Progenitor cell of endocrine pancreas (in vitro differentiated cells): Measurements from ENCODE around the gene TMEM163. TPM values are rescaled to one million over a fixed set of nuclear protein-coding genes. Genes with fewer than 3 reads are reported as not detected.

ENCODE experiments used
- DNase-seq: peaks from one replicate; pipeline ENCODE4 v3.0.0; 2021; ENCODE audit warnings: low spot score; ENCODE audit not compliant: unreplicated experiment
- H3K27ac Mint-ChIP-seq: 2 replicates; pipeline ENCODE4 v1.8.0; 2021; ENCODE audit warnings: mild to moderate bottlenecking, moderate library complexity, mixed read lengths
- H3K27me3 Mint-ChIP-seq: 2 replicates; pipeline ENCODE4 v1.8.0; 2021; ENCODE audit warnings: mixed read lengths
- H3K36me3 Mint-ChIP-seq: 2 replicates; pipeline ENCODE4 v1.8.0; 2022; ENCODE audit warnings: mixed read lengths; ENCODE audit not compliant: insufficient read depth
- H3K4me1 Mint-ChIP-seq: 2 replicates; pipeline ENCODE4 v1.8.0; 2021; ENCODE audit warnings: low read depth, mixed read lengths
- H3K4me3 Mint-ChIP-seq: 2 replicates; pipeline ENCODE4 v1.8.0; 2021; ENCODE audit warnings: low read depth, mild to moderate bottlenecking, moderate library complexity, mixed read lengths
- H3K9me3 Mint-ChIP-seq: 2 replicates; pipeline ENCODE4 v1.8.0; 2021; ENCODE audit warnings: low read depth, mixed read lengths
- total RNA-seq: library from RNA; stranded (reverse); gene quantifications from 2 replicates; pipeline ENCODE4 v1.2.1, GENCODE V29; 2021
- TF ChIP-seq, protein P1 (sequence below): fragments of 200-600 bp; sonication (generic); IDR thresholded peaks from one replicate; pipeline ENCODE4 v1.5.0; 2021; ENCODE audit warnings: antibody characterized with exemption, mild to moderate bottlenecking; ENCODE audit not compliant: unreplicated experiment

Gene TMEM163
- total RNA-seq, 1 donor from 2014 or later: 3.8 TPM

- TF ChIP-seq, protein P1, sequence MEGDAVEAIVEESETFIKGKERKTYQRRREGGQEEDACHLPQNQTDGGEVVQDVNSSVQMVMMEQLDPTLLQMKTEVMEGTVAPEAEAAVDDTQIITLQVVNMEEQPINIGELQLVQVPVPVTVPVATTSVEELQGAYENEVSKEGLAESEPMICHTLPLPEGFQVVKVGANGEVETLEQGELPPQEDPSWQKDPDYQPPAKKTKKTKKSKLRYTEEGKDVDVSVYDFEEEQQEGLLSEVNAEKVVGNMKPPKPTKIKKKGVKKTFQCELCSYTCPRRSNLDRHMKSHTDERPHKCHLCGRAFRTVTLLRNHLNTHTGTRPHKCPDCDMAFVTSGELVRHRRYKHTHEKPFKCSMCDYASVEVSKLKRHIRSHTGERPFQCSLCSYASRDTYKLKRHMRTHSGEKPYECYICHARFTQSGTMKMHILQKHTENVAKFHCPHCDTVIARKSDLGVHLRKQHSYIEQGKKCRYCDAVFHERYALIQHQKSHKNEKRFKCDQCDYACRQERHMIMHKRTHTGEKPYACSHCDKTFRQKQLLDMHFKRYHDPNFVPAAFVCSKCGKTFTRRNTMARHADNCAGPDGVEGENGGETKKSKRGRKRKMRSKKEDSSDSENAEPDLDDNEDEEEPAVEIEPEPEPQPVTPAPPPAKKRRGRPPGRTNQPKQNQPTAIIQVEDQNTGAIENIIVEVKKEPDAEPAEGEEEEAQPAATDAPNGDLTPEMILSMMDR: no peak
Measured at GRCh38 chr2:134448650-134449049, 270.1 kb downstream of the TMEM163 start.

GRCh38 chr2:134447669-134448068 lies 271.1 kb downstream of the TMEM163 start:
- Mint-ChIP-seq H3K36me3 (peaks cover 19% of the 10 kb centered on the region), H3K4me3 (no peak overlapping the region), H3K9me3 (no peaks in the 10 kb centered on the region), H3K27me3 (no peaks in the 10 kb centered on the region), H3K27ac (no peak overlapping the region), H3K4me1 (peaks cover 49% of the 10 kb centered on the region)
- no peak for DNase-seq
- TF ChIP-seq, protein P1: no peak

More at GRCh38 chr2:134448650-134449049, 270.1 kb downstream of the TMEM163 start:
- H3K4me3 Mint-ChIP-seq: peak overlapping the region; percentile 24
- H3K36me3 Mint-ChIP-seq: peaks cover 19% of the 10 kb centered on the region
- no peaks in the 10 kb centered on the region for H3K9me3 Mint-ChIP-seq
- peaks cover 49% of the 10 kb centered on the region for H3K4me1 Mint-ChIP-seq
- no peaks in the 10 kb centered on the region for H3K27me3 Mint-ChIP-seq
- DNase-seq: no peak
- H3K27ac Mint-ChIP-seq: peak overlapping the region; percentile 90

DNA sequence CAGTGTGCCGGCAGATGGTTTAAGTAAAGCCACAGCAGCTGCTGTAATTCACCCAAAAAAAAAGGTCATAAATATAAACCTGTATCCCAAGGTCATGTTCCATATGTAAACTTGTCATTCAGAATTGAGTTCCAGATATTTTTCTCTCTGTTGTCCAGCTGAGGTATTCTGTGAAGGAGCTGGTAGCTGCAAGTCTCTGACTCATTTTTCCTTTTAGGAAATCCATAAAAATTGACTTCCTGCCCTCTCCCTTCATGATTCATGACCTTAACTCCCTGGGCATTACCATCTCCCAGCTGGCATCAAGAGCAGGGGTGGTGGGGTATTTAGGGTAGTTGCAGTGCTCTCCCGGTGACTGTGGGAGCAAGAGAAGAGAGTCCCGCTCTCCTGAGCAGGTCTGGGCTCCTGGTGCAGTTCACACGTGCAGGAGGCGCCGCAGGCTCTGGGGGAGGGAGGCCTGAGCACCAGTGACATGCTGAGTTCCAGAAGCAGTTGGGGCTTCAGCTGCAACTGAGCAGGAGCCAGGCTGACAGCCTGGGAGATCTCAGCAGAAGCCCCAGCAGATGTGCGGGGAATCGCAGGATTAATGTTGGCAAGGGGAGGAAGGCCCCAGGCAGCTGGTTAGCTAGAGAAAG lies 272.3 kb downstream of the TMEM163 start:
- no peaks in the 10 kb centered on the region for H3K27me3 Mint-ChIP-seq
- no peak for DNase-seq
- peaks cover 20% of the 10 kb centered on the region for H3K36me3 Mint-ChIP-seq
- peaks cover 48% of the 10 kb centered on the region for H3K4me1 Mint-ChIP-seq
- no peak overlapping the region for H3K4me3 Mint-ChIP-seq
- H3K27ac Mint-ChIP-seq: peak overlapping the region; percentile 73
- TF ChIP-seq, protein P1: no peak
- no peaks in the 10 kb centered on the region for H3K9me3 Mint-ChIP-seq

DNA sequence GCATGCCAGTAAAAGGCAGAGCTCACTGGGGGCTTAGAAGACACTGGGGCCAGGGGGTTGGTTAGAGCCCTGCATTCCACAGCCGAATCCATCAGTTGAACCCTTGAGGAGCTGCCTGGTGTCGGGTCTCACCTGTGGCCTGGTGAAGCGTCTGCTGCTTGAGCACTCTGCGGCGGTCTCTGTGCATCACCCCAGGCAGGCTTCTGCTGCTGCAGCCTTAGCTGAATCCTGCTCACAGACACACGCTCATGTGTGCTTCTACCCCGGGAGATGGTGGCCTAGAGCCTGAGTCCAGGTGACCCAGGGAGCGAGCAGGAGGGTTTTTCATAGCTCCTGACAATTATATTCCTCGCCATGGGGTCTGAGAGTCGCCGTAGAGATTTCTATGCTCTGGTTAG lies 272.8 kb downstream of the TMEM163 start:
- H3K27me3 Mint-ChIP-seq: no peaks in the 10 kb centered on the region
- H3K4me1 Mint-ChIP-seq: peaks cover 44% of the 10 kb centered on the region
- no peak overlapping the region for H3K4me3 Mint-ChIP-seq
- no peaks in the 10 kb centered on the region for H3K9me3 Mint-ChIP-seq
- no peak for DNase-seq
- TF ChIP-seq, protein P1: no peak
- H3K27ac Mint-ChIP-seq: no peak overlapping the region
- H3K36me3 Mint-ChIP-seq: peaks cover 19% of the 10 kb centered on the region

DNA sequence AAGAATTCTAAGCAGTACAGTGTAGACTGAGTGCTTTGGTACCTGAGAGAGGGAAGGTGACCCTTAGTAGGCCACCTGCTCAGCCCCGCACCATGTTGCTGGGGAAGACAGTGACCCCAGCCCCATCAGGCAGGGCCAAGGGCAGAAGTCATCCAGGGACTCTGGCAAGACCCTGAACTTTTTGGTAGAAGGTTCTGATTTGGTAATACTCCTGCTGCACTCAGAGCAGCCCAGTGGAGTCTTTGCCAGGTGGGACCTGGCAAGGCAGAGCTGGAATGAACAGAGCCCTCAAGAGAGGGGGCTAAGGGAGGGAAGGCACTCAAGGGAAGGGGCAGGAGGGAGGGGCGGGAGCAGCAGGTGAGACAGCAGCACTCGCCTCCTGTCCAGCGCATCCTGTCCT lies 273.7 kb downstream of the TMEM163 start:
- no peaks in the 10 kb centered on the region for H3K27me3 Mint-ChIP-seq
- H3K9me3 Mint-ChIP-seq: no peaks in the 10 kb centered on the region
- peaks cover 40% of the 10 kb centered on the region for H3K4me1 Mint-ChIP-seq
- H3K36me3 Mint-ChIP-seq: peaks cover 24% of the 10 kb centered on the region
- TF ChIP-seq, protein P1: no peak
- no peak for DNase-seq
- H3K27ac Mint-ChIP-seq: no peak overlapping the region
- no peak overlapping the region for H3K4me3 Mint-ChIP-seq
